Activated T-helper 17 cell treated with anti-CD3 and anti-CD28 coated beads, Interleukin-2, amount 50 U/mL, for 72 hours (primary cell): Measurements from ENCODE around the gene SENP7. TPM values are rescaled to one million over a fixed set of nuclear protein-coding genes. Genes with fewer than 3 reads are reported as not detected.
"Not testable (repeated sequence)": the region's sequence is repeated elsewhere in the genome, so short reads cannot be mapped to it uniquely, and the experiment has no call there.

ENCODE experiments used
- ATAC-seq: fragments of 150-1000 bp; cut with Tn5 transposase; replicated peaks from 2 replicates; pipeline ENCODE4 v1.10.0; 2021; ENCODE audit warnings: mild to moderate bottlenecking, moderate library complexity
- H3K27ac Mint-ChIP-seq: one replicate; pipeline ENCODE4 v1.8.0; 2022; ENCODE audit warnings: mixed read lengths
- H3K27me3 Mint-ChIP-seq: one replicate; pipeline ENCODE4 v1.8.0; 2022; ENCODE audit warnings: mixed read lengths
- H3K36me3 Mint-ChIP-seq: one replicate; pipeline ENCODE4 v1.8.0; 2022; ENCODE audit warnings: low read depth, mild to moderate bottlenecking, mixed read lengths
- H3K4me1 Mint-ChIP-seq: one replicate; pipeline ENCODE4 v1.8.0; 2022; ENCODE audit warnings: mixed read lengths
- H3K4me3 Mint-ChIP-seq: one replicate; pipeline ENCODE4 v1.8.0; 2022; ENCODE audit warnings: mild to moderate bottlenecking, mixed read lengths
- H3K9me3 Mint-ChIP-seq: one replicate; pipeline ENCODE4 v1.8.0; 2022; ENCODE audit warnings: mixed read lengths
- total RNA-seq, 2 donors: library from RNA; stranded (reverse); gene quantifications; one replicate each; pipeline ENCODE4 v1.2.3, GENCODE V29; 2022

The SENP7 gene
- total RNA-seq, 2 donors from 2014 or later: 16.5 to 26.8 TPM

GRCh38 chr3:101501783-101502182 is 11.2 kb downstream of the SENP7 start:
- Mint-ChIP-seq H3K36me3 (peaks cover 67% of the 10 kb centered on the region), H3K4me3 (no peak overlapping the region), H3K27me3 (no peaks in the 10 kb centered on the region), H3K27ac (no peak overlapping the region), H3K9me3 (no peaks in the 10 kb centered on the region), H3K4me1 (peaks cover 17% of the 10 kb centered on the region)
- ATAC-seq: no peak

- peaks cover 17% of the 10 kb centered on the region for H3K4me1 Mint-ChIP-seq
- H3K36me3 Mint-ChIP-seq: peaks cover 68% of the 10 kb centered on the region
- H3K4me3 Mint-ChIP-seq: no peak overlapping the region
- no peaks in the 10 kb centered on the region for H3K27me3 Mint-ChIP-seq
- H3K9me3 Mint-ChIP-seq: no peaks in the 10 kb centered on the region
- no peak for ATAC-seq
- H3K27ac Mint-ChIP-seq: no peak overlapping the region
Measured at GRCh38 chr3:101500208-101500607, 12.8 kb downstream of the SENP7 start.

- H3K4me3 Mint-ChIP-seq: no peak overlapping the region
- ATAC-seq: no peak
- H3K9me3 Mint-ChIP-seq: no peaks in the 10 kb centered on the region
- H3K4me1 Mint-ChIP-seq: peaks cover 19% of the 10 kb centered on the region
- H3K36me3 Mint-ChIP-seq: peaks cover 74% of the 10 kb centered on the region
- H3K27ac Mint-ChIP-seq: peak overlapping the region; percentile 34
- no peaks in the 10 kb centered on the region for H3K27me3 Mint-ChIP-seq
Measured at GRCh38 chr3:101497803-101498202, 15.2 kb downstream of the SENP7 start.

GRCh38 chr3:101495552-101495951 is 17.5 kb downstream of the SENP7 start:
- Mint-ChIP-seq H3K4me1 (peaks cover 12% of the 10 kb centered on the region), H3K4me3 (no peak overlapping the region)

GRCh38 chr3:101484805-101485620 is 28.0 kb downstream of the SENP7 start:
- Mint-ChIP-seq H3K4me3 (no peak overlapping the region), H3K27me3 (no peaks in the 10 kb centered on the region), H3K27ac (peak overlapping the region; percentile 31), H3K9me3 (peaks cover 4% of the 10 kb centered on the region), H3K4me1 (peaks cover 44% of the 10 kb centered on the region), H3K36me3 (peaks cover 51% of the 10 kb centered on the region)
- ATAC-seq: no peak

More at GRCh38 chr3:101495552-101495951, 17.5 kb downstream of the SENP7 start:
- Mint-ChIP-seq H3K36me3 (peaks cover 77% of the 10 kb centered on the region), H3K27ac (no peak overlapping the region), H3K27me3 (no peaks in the 10 kb centered on the region), H3K9me3 (no peaks in the 10 kb centered on the region)
- ATAC-seq: no peak

DNA sequence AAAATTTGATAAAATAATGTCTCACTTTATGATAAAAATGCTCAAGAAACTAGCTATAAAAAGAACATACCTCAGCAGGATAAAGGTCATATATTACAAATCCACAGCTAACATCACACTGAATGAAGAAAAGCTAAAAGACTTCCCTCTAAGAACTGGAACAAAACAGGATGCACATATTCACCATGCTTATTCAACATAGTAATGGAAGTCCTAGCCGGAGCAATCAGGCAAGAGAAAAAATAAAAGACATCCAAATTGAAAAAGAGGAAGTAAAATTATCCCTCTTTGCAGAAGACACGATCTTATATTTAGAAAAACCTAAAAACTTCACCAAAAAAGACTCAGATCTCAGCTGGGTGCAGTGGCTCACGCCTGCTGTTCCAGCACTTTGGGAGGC is 34.0 kb downstream of the SENP7 start:
- Mint-ChIP-seq H3K27ac (peak overlapping the region; percentile 40), H3K9me3 (peaks cover 4% of the 10 kb centered on the region), H3K36me3 (peaks cover 71% of the 10 kb centered on the region), H3K4me1 (peaks cover 36% of the 10 kb centered on the region), H3K27me3 (no peaks in the 10 kb centered on the region), H3K4me3 (peak overlapping the region; percentile 9)
- no peak for ATAC-seq

DNA sequence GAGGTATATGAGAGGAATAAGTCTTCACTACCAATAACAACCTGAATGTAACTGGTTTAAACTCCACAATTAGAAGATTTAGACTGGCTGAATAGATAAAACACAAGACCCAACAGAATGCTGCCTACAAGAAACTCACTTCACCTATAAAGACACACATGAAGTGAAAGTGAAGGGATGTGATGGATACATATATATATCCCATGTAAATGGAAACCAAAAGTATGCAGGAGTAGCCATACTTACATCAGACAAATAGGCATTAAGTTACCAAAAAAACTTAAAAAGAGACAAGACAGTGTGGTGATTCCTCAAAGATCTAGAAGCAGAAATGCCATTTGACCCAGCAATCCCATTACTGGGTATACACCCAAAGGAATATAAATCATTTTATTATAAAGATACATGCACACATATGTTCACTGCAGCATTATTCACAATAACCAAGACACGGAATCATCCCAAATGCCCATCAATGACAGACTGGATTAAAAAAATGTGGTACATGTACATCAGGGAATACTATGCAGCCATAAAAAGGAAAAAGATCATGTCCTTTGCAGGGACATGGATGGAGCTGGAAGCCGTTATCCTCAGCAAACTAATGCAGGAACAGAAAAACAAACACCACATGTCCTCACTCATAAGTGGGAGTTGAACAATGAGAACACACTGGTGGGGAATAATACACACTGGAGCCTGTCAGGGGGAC is 38.0 kb downstream of the SENP7 start:
- H3K27me3 Mint-ChIP-seq, H3K9me3 Mint-ChIP-seq, H3K4me3 Mint-ChIP-seq, ATAC-seq: not testable (repeated sequence)
- peaks cover 33% of the 10 kb centered on the region for H3K4me1 Mint-ChIP-seq
- peak overlapping the region; percentile 34 for H3K27ac Mint-ChIP-seq
- peaks cover 67% of the 10 kb centered on the region for H3K36me3 Mint-ChIP-seq

DNA sequence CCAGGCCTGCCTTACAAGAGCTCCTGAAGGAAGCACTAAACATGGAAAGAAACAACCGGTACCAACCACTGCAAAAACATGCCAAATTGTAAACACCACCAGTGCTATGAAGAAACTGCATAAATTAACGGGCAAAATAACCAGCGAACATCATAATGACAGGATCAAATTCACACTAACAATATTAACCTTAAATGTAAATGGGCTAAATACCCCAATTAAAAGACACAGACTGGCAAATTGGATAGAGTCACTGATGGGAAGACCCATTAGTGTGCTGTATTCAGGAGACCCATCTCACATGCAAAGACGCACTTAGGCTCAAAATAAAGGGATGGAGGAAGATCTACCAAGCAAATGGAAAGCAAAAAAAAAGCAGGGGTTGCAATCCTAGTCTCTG is 44.3 kb downstream of the SENP7 start:
- H3K4me3 Mint-ChIP-seq, H3K27ac Mint-ChIP-seq, H3K36me3 Mint-ChIP-seq, H3K9me3 Mint-ChIP-seq, ATAC-seq, H3K27me3 Mint-ChIP-seq: not testable (repeated sequence)
- H3K4me1 Mint-ChIP-seq: peaks cover 38% of the 10 kb centered on the region

DNA sequence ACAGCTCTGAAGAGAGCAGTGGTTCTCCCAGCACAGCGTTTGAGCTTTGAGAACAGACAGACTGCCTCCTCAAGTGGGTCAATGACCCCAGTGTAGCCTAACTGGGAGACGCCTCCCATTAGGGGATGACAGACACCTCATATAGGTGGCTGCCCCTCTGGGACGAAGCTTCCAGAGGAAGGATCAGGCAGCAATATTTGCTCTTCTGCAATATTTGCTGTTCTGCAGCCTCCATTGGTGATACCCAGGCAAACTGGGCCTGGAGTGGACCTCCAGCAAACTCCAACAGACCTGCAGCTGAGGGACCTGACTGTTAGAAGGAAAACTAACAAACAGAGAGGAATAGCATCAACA is 45.7 kb downstream of the SENP7 start:
- H3K27me3 Mint-ChIP-seq, H3K9me3 Mint-ChIP-seq, H3K36me3 Mint-ChIP-seq, ATAC-seq: not testable (repeated sequence)
- H3K4me3 Mint-ChIP-seq: peak overlapping the region; percentile 77
- H3K4me1 Mint-ChIP-seq: peaks cover 35% of the 10 kb centered on the region
- H3K27ac Mint-ChIP-seq: peak overlapping the region; percentile 61

DNA sequence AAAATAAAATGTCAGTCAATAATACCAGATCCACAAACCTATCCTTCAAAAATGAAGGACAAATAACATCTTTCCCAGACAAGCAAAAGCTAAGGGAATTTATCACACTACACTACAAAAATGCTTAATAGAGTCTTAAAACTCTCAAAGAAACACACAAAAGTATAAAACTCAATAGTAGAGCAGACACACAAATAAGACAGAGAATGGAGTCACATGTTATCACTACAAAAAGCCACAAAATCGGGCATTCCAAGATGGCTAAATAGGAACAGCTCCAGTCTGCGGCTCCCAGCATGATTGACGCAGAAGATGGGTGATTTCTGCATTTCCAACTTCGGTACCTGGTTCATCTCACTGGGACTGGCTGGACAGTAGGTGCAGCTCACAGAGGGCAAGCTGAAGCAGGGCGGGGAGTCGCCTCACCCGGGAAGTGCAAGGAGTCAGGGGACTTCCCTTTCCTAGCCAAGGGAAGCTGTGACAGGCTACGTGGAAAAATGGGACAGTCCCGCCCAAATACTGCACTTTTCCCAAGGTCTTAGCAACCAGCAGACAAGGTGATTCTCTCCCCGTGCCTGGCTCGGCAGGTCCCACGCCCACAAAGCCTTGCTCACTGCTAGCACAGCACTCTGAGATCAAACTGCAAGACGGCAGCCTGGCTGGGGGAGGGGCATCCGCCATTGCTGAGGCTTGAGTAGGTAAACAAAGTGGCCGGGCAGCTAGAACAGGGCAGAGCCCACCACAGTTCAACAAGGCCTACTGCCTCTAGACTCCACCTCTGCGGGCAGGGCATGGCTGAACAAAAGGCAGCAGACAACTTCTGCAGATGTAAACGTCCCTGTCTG is 46.3 kb downstream of the SENP7 start:
- H3K4me3 Mint-ChIP-seq: peak overlapping the region; percentile 77
- H3K9me3 Mint-ChIP-seq: peaks cover 4% of the 10 kb centered on the region
- H3K36me3 Mint-ChIP-seq: peaks cover 11% of the 10 kb centered on the region
- no peaks in the 10 kb centered on the region for H3K27me3 Mint-ChIP-seq
- H3K27ac Mint-ChIP-seq: peak overlapping the region; percentile 61
- peaks cover 35% of the 10 kb centered on the region for H3K4me1 Mint-ChIP-seq
- peak; percentile 88 for ATAC-seq

GRCh38 chr3:101464235-101464634 is 48.8 kb downstream of the SENP7 start:
- H3K36me3 Mint-ChIP-seq: peaks cover 24% of the 10 kb centered on the region
- no peaks in the 10 kb centered on the region for H3K27me3 Mint-ChIP-seq
- ATAC-seq: no peak
- H3K27ac Mint-ChIP-seq: no peak overlapping the region
- no peaks in the 10 kb centered on the region for H3K9me3 Mint-ChIP-seq
- H3K4me3 Mint-ChIP-seq: no peak overlapping the region
- peaks cover 46% of the 10 kb centered on the region for H3K4me1 Mint-ChIP-seq

GRCh38 chr3:101461451-101461850 is 51.6 kb downstream of the SENP7 start:
- no peak overlapping the region for H3K27ac Mint-ChIP-seq
- H3K27me3 Mint-ChIP-seq: no peaks in the 10 kb centered on the region
- no peak for ATAC-seq
- H3K9me3 Mint-ChIP-seq: no peaks in the 10 kb centered on the region
- no peak overlapping the region for H3K4me3 Mint-ChIP-seq
- peaks cover 29% of the 10 kb centered on the region for H3K4me1 Mint-ChIP-seq
- H3K36me3 Mint-ChIP-seq: peaks cover 50% of the 10 kb centered on the region

DNA sequence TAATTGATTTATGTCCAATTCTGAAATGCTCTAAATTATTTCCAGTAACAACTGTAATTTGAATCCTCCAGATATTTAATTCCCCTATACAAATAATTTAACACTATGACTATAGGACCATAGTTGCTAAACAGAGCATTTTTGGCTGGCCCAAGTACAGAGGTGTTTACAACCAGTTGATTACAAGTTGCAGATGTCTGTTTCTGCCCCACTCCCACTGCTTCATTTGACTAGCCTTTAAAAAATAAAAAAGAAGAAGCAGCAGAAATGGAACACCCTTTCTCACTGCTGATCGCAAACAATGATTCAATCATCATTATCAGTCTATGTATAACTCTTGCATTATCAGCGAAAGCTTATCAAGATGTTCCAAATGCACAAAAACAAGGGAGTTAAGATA is 54.6 kb downstream of the SENP7 start:
- ATAC-seq: no peak
- Mint-ChIP-seq H3K4me3 (no peak overlapping the region), H3K27ac (no peak overlapping the region), H3K27me3 (no peaks in the 10 kb centered on the region), H3K36me3 (peaks cover 66% of the 10 kb centered on the region), H3K9me3 (no peaks in the 10 kb centered on the region), H3K4me1 (peaks cover 26% of the 10 kb centered on the region)

DNA sequence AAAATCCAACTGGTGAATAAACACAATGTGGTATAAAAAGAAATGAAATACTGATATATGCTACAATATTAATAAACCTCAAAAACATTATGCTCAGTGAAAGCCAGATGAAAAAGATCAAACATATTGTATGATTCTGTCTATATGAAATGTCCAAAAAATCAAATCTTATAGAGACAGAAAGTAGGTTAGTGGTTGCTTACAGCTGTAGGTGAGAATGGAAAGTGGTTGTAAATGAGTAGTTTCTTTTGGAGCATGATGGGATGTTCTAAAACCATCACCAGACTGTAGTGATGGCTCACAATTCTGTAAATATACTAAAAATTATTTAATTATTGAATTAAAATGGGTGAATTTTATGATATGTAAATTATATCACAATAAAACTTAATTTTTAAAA is 58.4 kb downstream of the SENP7 start:
- peak; percentile 54 for ATAC-seq
- Mint-ChIP-seq H3K4me3 (no peak overlapping the region), H3K27ac (no peak overlapping the region), H3K9me3 (peaks cover 4% of the 10 kb centered on the region), H3K27me3 (no peaks in the 10 kb centered on the region), H3K36me3 (peaks cover 48% of the 10 kb centered on the region), H3K4me1 (peaks cover 17% of the 10 kb centered on the region)
